Measurements from ENCODE around the gene TBCEL. TPM values are rescaled to one million over a fixed set of nuclear protein-coding genes. Genes with fewer than 3 reads are reported as not detected.

TBCEL gene
- total and polyA plus RNA-seq, 8 donors = 3.3 to 19.4 (median 11.3) TPM

- no peak overlapping the region for H3K27ac ChIP-seq
- no peaks in the 10 kb centered on the region for H3K4me1 ChIP-seq
- H3K9me3 ChIP-seq = no peaks in the 10 kb centered on the region
- FAIRE-seq = no peak
- no peak overlapping the region for H3K4me3 ChIP-seq
- ATAC-seq = no peak
- intact Hi-C loops (cut with DNase I) = no loop called here
- WGBS, 2 donors = 81 to 89% methylated on average over 11 of the region's 11 CpGs
- H3K27me3 ChIP-seq = no peaks in the 10 kb centered on the region
- no peak for DNase-seq
- no peaks in the 10 kb centered on the region for H3K36me3 ChIP-seq
- TF ChIP-seq CTCF (IDR thresholded peaks at IDR 0.05) = no peak
Measured at GRCh38 chr11:121137005-121137404, 113.1 kb downstream of the TBCEL start.

- Histone ChIP-seq H3K27ac (no peak overlapping the region), H3K4me1 (no peaks in the 10 kb centered on the region), H3K36me3 (no peaks in the 10 kb centered on the region), H3K4me3 (no peak overlapping the region), H3K27me3 (no peaks in the 10 kb centered on the region), H3K9me3 (no peaks in the 10 kb centered on the region)
- no peak for DNase-seq
- no peak for ATAC-seq
- WGBS, 2 donors = 82 to 96% methylated on average over 5 of the region's 5 CpGs
- intact Hi-C loops (cut with DNase I) = no loop called here
- FAIRE-seq = no peak
- no peak for TF ChIP-seq CTCF (IDR thresholded peaks at IDR 0.05)
Measured at GRCh38 chr11:121138259-121138658, 114.4 kb downstream of the TBCEL start.

GRCh38 chr11:121140369-121140768 is 116.5 kb downstream of the TBCEL start:
- TF ChIP-seq CTCF (IDR thresholded peaks at IDR 0.05) = no peak
- no peak overlapping the region for H3K27ac ChIP-seq
- no peaks in the 10 kb centered on the region for H3K27me3 ChIP-seq
- ATAC-seq (no peak), FAIRE-seq (no peak), DNase-seq (no peak)
- no peak overlapping the region for H3K4me3 ChIP-seq
- H3K4me1 ChIP-seq = no peaks in the 10 kb centered on the region
- H3K36me3 ChIP-seq = no peaks in the 10 kb centered on the region
- WGBS, 2 donors = 72 to 73% methylated on average over 8 of the region's 8 CpGs
- intact Hi-C loops (cut with DNase I) = no loop called here
- no peaks in the 10 kb centered on the region for H3K9me3 ChIP-seq

Other genes starting within 250 kb of the TBCEL start
- gene TECTA, start 77.1 kb downstream of the TBCEL start, total RNA-seq = under 1 TPM; 0.18 to 0.50 (median 0.29) TPM
- under 1 TPM; 0.46 to 0.73 TPM for gene TECTA, start 77.1 kb downstream of the TBCEL start, polyA plus RNA-seq

All from pancreas (tissue), 10 donors.